VCaP (cell line): ENCODE results near the gene GAPDH.

Source experiments
- H3K27ac ChIP-seq: fragments of 450-650 bp; 2 replicates; pipeline ENCODE4 v1.5.1; 2017
- CTCF ChIP-seq: fragments of 450-650 bp; conservative IDR thresholded peaks from 2 replicates; pipeline ENCODE4 v1.5.1; 2017; ENCODE audit warnings: mild to moderate bottlenecking, moderate library complexity

The GAPDH gene

GRCh38 chr12:6541371-6542165 lies 7.3 kb downstream of the GAPDH start:
- TF ChIP-seq CTCF, result no peak
- no peak overlapping the region for H3K27ac ChIP-seq

- TF ChIP-seq CTCF, result no peak
- H3K27ac ChIP-seq, result no peak overlapping the region
These were observed 8.1 kb downstream of the GAPDH start for GRCh38 chr12:6542209-6543009.

- no peak overlapping the region for H3K27ac ChIP-seq
- no peak for TF ChIP-seq CTCF
These were observed 11.7 kb downstream of the GAPDH start for GRCh38 chr12:6546016-6546415.

GRCh38 chr12:6547566-6547965 lies 13.2 kb downstream of the GAPDH start:
- no peak for TF ChIP-seq CTCF
- no peak overlapping the region for H3K27ac ChIP-seq

GRCh38 chr12:6547987-6548386 lies 13.7 kb downstream of the GAPDH start:
- H3K27ac ChIP-seq, result no peak overlapping the region
- TF ChIP-seq CTCF, result no peak

- no peak for TF ChIP-seq CTCF
- no peak overlapping the region for H3K27ac ChIP-seq
These were observed 14.2 kb downstream of the GAPDH start for GRCh38 chr12:6548556-6548955.

- H3K27ac ChIP-seq, result no peak overlapping the region
- TF ChIP-seq CTCF, result no peak
These were observed 14.8 kb downstream of the GAPDH start for GRCh38 chr12:6548966-6549683.
